HepG2 (cell line): ENCODE data around the gene MAP3K2. TPM values are rescaled to one million over a fixed set of nuclear protein-coding genes. Genes with fewer than 3 reads are reported as not detected.

Experiments
- CREBL2 ChIP-seq: sonication (generic); formaldehyde crosslinking; IDR thresholded peaks from 2 replicates; pipeline ENCODE4 v1.8.1; 2023; ENCODE audit warnings: missing genetic modification reagents, mild to moderate bottlenecking, borderline replicate concordance
- DZIP1 ChIP-seq: sonication (generic); formaldehyde crosslinking; IDR thresholded peaks from 2 replicates; pipeline ENCODE4 v1.5.0; 2020; ENCODE audit warnings: mild to moderate bottlenecking, missing genetic modification reagents
- MXD1 ChIP-seq: sonication (generic); formaldehyde crosslinking; IDR thresholded peaks from 2 replicates; pipeline ENCODE4 v1.4.0; 2020; ENCODE audit warnings: mild to moderate bottlenecking, missing genetic modification reagents
- RBM39 ChIP-seq: fragments of 200-400 bp; formaldehyde crosslinking; IDR thresholded peaks from one replicate; pipeline ENCODE4 v1.6.1; 2018; ENCODE audit warnings: antibody characterized with exemption, mild to moderate bottlenecking, low read depth, low read length; ENCODE audit not compliant: poor library complexity, severe bottlenecking
- SPEN ChIP-seq: sonication (generic); formaldehyde crosslinking; IDR thresholded peaks from 2 replicates; pipeline ENCODE4 v1.5.1; 2020; ENCODE audit warnings: low read depth, mild to moderate bottlenecking, missing genetic modification reagents
- THAP9 ChIP-seq: sonication (generic); formaldehyde crosslinking; IDR thresholded peaks from 2 replicates; pipeline ENCODE4; 2020; ENCODE audit warnings: missing genetic modification reagents, mild to moderate bottlenecking, borderline replicate concordance
- ZBTB40 ChIP-seq, 2 experiments: fragments of 450-650 bp in 1 of 2; sonication (generic) in 1 of 2; formaldehyde crosslinking in 1 of 2; IDR thresholded peaks; 2 replicates each; pipeline versions ENCODE4 v1.6.1 to v1.8.0; 2016 to 2022; ENCODE audit warnings: antibody characterized with exemption in 1 of 2, mild to moderate bottlenecking in 1 of 2, missing genetic modification reagents in 1 of 2
- ZKSCAN5 ChIP-seq: sonication (generic); formaldehyde crosslinking; IDR thresholded peaks from 2 replicates; pipeline ENCODE4 v1.5.1; 2020; ENCODE audit warnings: mild to moderate bottlenecking, missing genetic modification reagents
- ZNF780A ChIP-seq: sonication (generic); formaldehyde crosslinking; IDR thresholded peaks from 2 replicates; pipeline ENCODE4 v1.8.0; 2022; ENCODE audit warnings: mild to moderate bottlenecking, missing genetic modification reagents, moderate library complexity
- ZNF878 ChIP-seq: sonication (generic); formaldehyde crosslinking; IDR thresholded peaks from 2 replicates; pipeline ENCODE4 v1.8.1; 2023; ENCODE audit warnings: mild to moderate bottlenecking, missing genetic modification reagents, moderate library complexity
- polyA plus RNA-seq, 8 experiments: library from polyadenylated mRNA; depleted of rRNA in 3 of 8; stranded (reverse) in 7 of 8; unstranded in 1 of 8; fragments of >200 nt; fragmentation: Illumina TruSeq in 4 of 8; extraction: Trizol in 4 of 8; gene quantifications; 2 replicates each; pipeline versions ENCODE4 v1.2.1 to v1.2.3, GENCODE V29; 2011 to 2016; ENCODE audit warnings: low read depth in 4 of 8, missing spikeins in 1 of 8, mixed read lengths in 1 of 8; ENCODE audit not compliant: insufficient read depth in 1 of 8
- total RNA-seq, 5 experiments: library from RNA; depleted of rRNA; stranded (reverse); fragments of >200 nt; fragmentation: Illumina TruSeq; extraction: Trizol; gene quantifications; 2 replicates each; pipeline ENCODE4 v1.2.3, GENCODE V29; 2016; ENCODE audit warnings: low read depth in 1 of 5

Gene MAP3K2
- total and polyA plus RNA-seq, 2 of the 13 experiments (the other 11 are each of a cell fraction or from before 2014, with no cell fraction given) = 12.2 to 37.2 TPM

GRCh38 chr2:127414638-127415592 lies 27.1 kb upstream of the MAP3K2 start (continued):
- TF ChIP-seq MXD1 (CRISPR knock-in tag) = no peak
- no peak for TF ChIP-seq CREBL2 (CRISPR knock-in tag)
- TF ChIP-seq RBM39 = no peak
- TF ChIP-seq ZNF780A (CRISPR knock-in tag) = no peak
- TF ChIP-seq ZBTB40 (IDR thresholded peaks at IDR 0.05) = no peak
- TF ChIP-seq ZBTB40 (CRISPR knock-in tag; IDR thresholded peaks at IDR 0.05) = 0 out of 2 replicates have a peak, but pooled peaks have one; percentile 49
- TF ChIP-seq SPEN = peak; percentile 60
- TF ChIP-seq DZIP1 (CRISPR knock-in tag) = no peak
- no peak for TF ChIP-seq ZKSCAN5 (CRISPR knock-in tag)
- TF ChIP-seq ZNF878 (CRISPR knock-in tag) = peak; percentile 68; the same call in 1 of the 2 replicates
- no peak for TF ChIP-seq THAP9 (CRISPR knock-in tag)
